A549 (cell line): ENCODE measurements around the gene TMPRSS9. TPM values are rescaled to one million over a fixed set of nuclear protein-coding genes. Genes with fewer than 3 reads are reported as not detected.
"Not testable (repeated sequence)": the region's sequence is repeated elsewhere in the genome, so short reads cannot be mapped to it uniquely, and the experiment has no call there.

ENCODE experiments used
- ATAC-seq, 2 experiments: fragments of 200-7000 bp in 1 of 2; fragments of >200 bp in 1 of 2; cut with Nextera tagmentation in 1 of 2; cut with Tn5 transposase in 1 of 2; 3 replicates each; pipeline versions ENCODE4 v1.8.0 to v1.9.1; 2018 to 2020; ENCODE audit warnings: mild to moderate bottlenecking in 1 of 2, moderate library complexity in 1 of 2
- CTCF ChIA-PET: fragments of 300-600 bp; sonication (Branson Sonifier 250); formaldehyde crosslinking; extraction: SDS; loops from one replicate; lab custom pipeline; 2021; ENCODE audit warnings: antibody characterized with exemption, inconsistent platforms; lab: Yijun Ruan, JAX
- POLR2A ChIA-PET: fragments of 350-600 bp; formaldehyde crosslinking; extraction: SDS; loops from one replicate; lab custom pipeline; 2021; ENCODE audit warnings: antibody characterized with exemption, inconsistent platforms; lab: Yijun Ruan, JAX
- DNase-seq, 2 experiments: peaks; one replicate each; pipeline versions ENCODE4 v3.0.0 to v3.0.0-alpha.2; 2011 to 2016; ENCODE audit warnings: low read depth in 1 of 2, low spot score in 1 of 2
- FAIRE-seq: peaks from 2 replicates; lab custom pipeline; 2011; peaks lifted over from hg19 to GRCh38; lab: Jason Lieb, UNC
- H3K27ac ChIP-seq, 2 experiments: fragments of >200 bp; sonication (Bioruptor Twin); formaldehyde crosslinking; 3 replicates each; pipeline ENCODE4 v1.5.1; 2016 to 2017
- H3K4me1 ChIP-seq: fragments of >200 bp; sonication (Bioruptor Twin); formaldehyde crosslinking; 3 replicates; pipeline ENCODE4 v1.6.1; 2016
- H3K4me2 ChIP-seq: fragments of >200 bp; sonication (Bioruptor Twin); formaldehyde crosslinking; 3 replicates; pipeline ENCODE4 v1.6.1; 2016
- H3K4me3 ChIP-seq: fragments of >200 bp; sonication (Bioruptor Twin); formaldehyde crosslinking; 3 replicates; pipeline ENCODE4 v1.5.1; 2016
- H3K9me3 ChIP-seq: fragments of >200 bp; sonication (Bioruptor Twin); formaldehyde crosslinking; 3 replicates; pipeline ENCODE4 v1.6.1; 2016
- ATOH8 ChIP-seq: fragments of 250-450 bp; sonication (Bioruptor Pico); IDR thresholded peaks from 2 replicates; pipeline ENCODE4 v1.5.0; 2020; ENCODE audit warnings: low read depth, mild to moderate bottlenecking, moderate library complexity
- BCL3 ChIP-seq: fragments of >200 bp; sonication (Bioruptor Twin); formaldehyde crosslinking; IDR thresholded peaks from 3 replicates; pipeline ENCODE4 v1.6.1; 2016
- CBX2 ChIP-seq: fragments of 200-600 bp; sonication (generic); IDR thresholded peaks from 2 replicates; pipeline ENCODE4 v1.6.1; 2016; ENCODE audit warnings: low read depth, mild to moderate bottlenecking, borderline replicate concordance
- CEBPB ChIP-seq, 2 experiments: fragments of >200 bp in 1 of 2; sonication (Bioruptor Twin) in 1 of 2; formaldehyde crosslinking in 1 of 2; IDR thresholded peaks; 2 replicates each; pipeline ENCODE4 v1.6.1; 2012 to 2016
- CHD2 ChIP-seq: fragments of 150-350 bp; IDR thresholded peaks from 2 replicates; pipeline ENCODE4 v1.6.1; 2014; ENCODE audit warnings: low read length; ENCODE audit not compliant: partially characterized antibody
- CTCF ChIP-seq: fragments of >200 bp; sonication (Bioruptor Twin); formaldehyde crosslinking; IDR thresholded peaks from 3 replicates; pipeline ENCODE4 v1.5.1; 2016
- EHF ChIP-seq: fragments of 250-450 bp; sonication (Bioruptor Pico); IDR thresholded peaks from 2 replicates; pipeline ENCODE4 v1.5.0; 2020; ENCODE audit warnings: mild to moderate bottlenecking
- EHMT2 ChIP-seq: fragments of 200-600 bp; sonication (generic); IDR thresholded peaks from 2 replicates; pipeline ENCODE4 v1.6.1; 2016; ENCODE audit warnings: antibody characterized with exemption, low read depth, mild to moderate bottlenecking, moderate library complexity
- FOSL2 ChIP-seq, 2 experiments: fragments of 450-650 bp in 1 of 2; fragments of >200 bp in 1 of 2; sonication (Bioruptor Twin) in 1 of 2; formaldehyde crosslinking; IDR thresholded peaks; 2 replicates each; pipeline versions ENCODE4 v1.5.0 to v1.6.1; 2016 to 2020; ENCODE audit warnings: mild to moderate bottlenecking in 1 of 2, moderate library complexity in 1 of 2
- FOXS1 ChIP-seq: fragments of 250-450 bp; sonication (Bioruptor Pico); IDR thresholded peaks from 2 replicates; pipeline ENCODE4 v1.5.0; 2020; ENCODE audit warnings: mild to moderate bottlenecking, moderate library complexity
- GATA3 ChIP-seq: IDR thresholded peaks from 2 replicates; pipeline ENCODE4 v1.6.1; 2012; ENCODE audit warnings: borderline replicate concordance
- JUN ChIP-seq, 2 experiments: fragments of >200 bp; sonication (Bioruptor Twin); formaldehyde crosslinking; IDR thresholded peaks; 2 replicates in 1 of 2; 3 replicates in 1 of 2; pipeline ENCODE4 v1.6.1; 2016 to 2017
- JUNB ChIP-seq: fragments of >200 bp; sonication (Bioruptor Twin); formaldehyde crosslinking; IDR thresholded peaks from 2 replicates; pipeline ENCODE4 v1.6.1; 2016
- KDM1A ChIP-seq: fragments of 200-600 bp; sonication (generic); IDR thresholded peaks from 2 replicates; pipeline ENCODE4 v1.6.1; 2016; ENCODE audit warnings: low read depth, mild to moderate bottlenecking
- KDM5A ChIP-seq: fragments of 200-600 bp; sonication (generic); IDR thresholded peaks from 2 replicates; pipeline ENCODE4 v1.6.1; 2016; ENCODE audit warnings: antibody characterized with exemption, mild to moderate bottlenecking
- MAFK ChIP-seq: fragments of 450-650 bp; IDR thresholded peaks from 2 replicates; pipeline ENCODE4 v1.6.1; 2014; ENCODE audit not compliant: partially characterized antibody
- MAX ChIP-seq: IDR thresholded peaks from 2 replicates; pipeline ENCODE4 v1.6.1; 2012
- MYC ChIP-seq: IDR thresholded peaks from 2 replicates; pipeline ENCODE4 v1.6.1; 2012; ENCODE audit warnings: mild to moderate bottlenecking, inconsistent platforms, low read length, improper control_type of control experiment, borderline replicate concordance
- PHF8 ChIP-seq: fragments of 200-600 bp; sonication (generic); IDR thresholded peaks from 2 replicates; pipeline ENCODE4 v1.6.1; 2016; ENCODE audit warnings: low read depth, mild to moderate bottlenecking, antibody characterized with exemption, moderate library complexity, borderline replicate concordance
- POLR2AphosphoS2 ChIP-seq: conservative IDR thresholded peaks from 2 replicates; pipeline ENCODE4 v1.6.1; 2012; ENCODE audit warnings: low read length, improper control_type of control experiment, inconsistent platforms
- RCOR1 ChIP-seq: fragments of 150-350 bp; IDR thresholded peaks from 2 replicates; pipeline ENCODE4 v1.6.1; 2014; ENCODE audit warnings: antibody characterized with exemption, low read length, low read depth
- SREBF2 ChIP-seq: fragments of 450-650 bp; IDR thresholded peaks from 2 replicates; pipeline ENCODE4 v1.6.1; 2014; ENCODE audit warnings: mild to moderate bottlenecking, moderate library complexity
- ZC3H11A ChIP-seq: fragments of 450-650 bp; IDR thresholded peaks from 2 replicates; pipeline ENCODE4 v1.6.1; 2014; ENCODE audit warnings: antibody characterized with exemption, mild to moderate bottlenecking
- ZFP36 ChIP-seq: fragments of 450-650 bp; IDR thresholded peaks from 2 replicates; pipeline ENCODE4 v1.6.1; 2014; ENCODE audit warnings: borderline replicate concordance; ENCODE audit not compliant: partially characterized antibody
- WGBS: methylation state at CpG from one replicate; pipeline ENCODE4 v1.1.6; 2017; ENCODE audit errors: missing lambda C conversion rate; 5-methylcytosine and 5-hydroxymethylcytosine counted together
- polyA plus RNA-seq, 4 experiments: library from polyadenylated mRNA; depleted of rRNA in 3 of 4; stranded (reverse); fragments of >200 nt; fragmentation: RNase III in 1 of 4; extraction: RNeasy Plus Mini Kit Qiagen cat#74134 plus additional on column Dnase treatment in 1 of 4; gene quantifications; 2 replicates in 3 of 4; 3 replicates in 1 of 4; pipeline ENCODE4 v1.2.3, GENCODE V29; 2011 to 2017

TMPRSS9 gene
- polyA plus RNA-seq, 2 of the 4 experiments (the other 2 are of a cell fraction): 0.01 TPM; not detected in 1

- TF ChIP-seq GATA3 (no peak), CHD2 (no peak), CTCF (no peak), MAX (peak; percentile 69), FOSL2 (IDR thresholded peaks at IDR 0.05) (no peak), FOSL2 (CRISPR knock-in tag; IDR thresholded peaks at IDR 0.05) (peak; percentile 76), ZC3H11A (no peak), SREBF2 (no peak), KDM5A (no peak), POLR2AphosphoS2 (no peak), CBX2 (no peak), ZFP36 (peak; percentile 79), EHMT2 (no peak), KDM1A (no peak), BCL3 (no peak), JUN (IDR thresholded peaks at IDR 0.05) (0 out of 5 replicates have a peak, but pooled peaks of 1 of the 2 experiments have one; percentile 24), FOXS1 (no peak), EHF (CRISPR knock-in tag) (0 out of 2 replicates have a peak, but pooled peaks have one; percentile 47), ATOH8 (no peak), MYC (0 out of 2 replicates have a peak, but pooled peaks have one; percentile 26), MAFK (peak; percentile 95), RCOR1 (no peak), JUNB (no peak), CEBPB (IDR thresholded peaks at IDR 0.05) (no peak), PHF8 (no peak)
- FAIRE-seq (no peak), ATAC-seq (peak; percentile 74 to 90), DNase-seq (peak in 1 of 2 experiments; percentile 88)
- Histone ChIP-seq H3K4me3 (no peak overlapping the region), H3K4me2 (peak overlapping the region; percentile 38), H3K4me1 (peaks cover 19% of the 10 kb centered on the region), H3K9me3 (no peaks in the 10 kb centered on the region), H3K27ac (peak overlapping the region; percentile 67 to 90)
- CTCF ChIA-PET: interaction anchor here (0.6 to 10.5 kb wide), 6 partner anchors 110 to 242 kb away, joined by 3 to 156 read pairs (median 3); no protein-coding TSS in a partner anchor
- WGBS: 6% methylated on average over 23 of the region's 23 CpGs
- POLR2A ChIA-PET: no interaction called here
Measured at GRCh38 chr19:2469102-2469914, 109.2 kb downstream of the TMPRSS9 start.

GRCh38 chr19:2469915-2470200, 109.8 kb downstream of the TMPRSS9 start:
- not testable (repeated sequence) for H3K4me3 ChIP-seq, ATAC-seq, FAIRE-seq, DNase-seq, H3K9me3 ChIP-seq
- 75% methylated on average over 8 of the region's 8 CpGs for WGBS
- H3K4me1 ChIP-seq: peaks cover 19% of the 10 kb centered on the region
- ChIA-PET CTCF (interaction anchor here (1.1 to 10.5 kb wide), 4 partner anchors 109 to 166 kb away, joined by 3 to 156 read pairs (median 26); no protein-coding TSS in a partner anchor), POLR2A (interaction anchor here (0.6 kb wide), 1 partner anchor 130 kb away, joined by 4 read pairs; no protein-coding TSS in a partner anchor)
- H3K4me2 ChIP-seq: peak overlapping the region; percentile 38
- peak overlapping the region; percentile 67 to 90 for H3K27ac ChIP-seq
